ENCODE results near the gene SLC24A3. TPM values are rescaled to one million over a fixed set of nuclear protein-coding genes. Genes with fewer than 3 reads are reported as not detected.

SLC24A3 gene
- total and polyA plus RNA-seq, 12 donors = 0.21 to 2.6 (median 0.84) TPM

DNA sequence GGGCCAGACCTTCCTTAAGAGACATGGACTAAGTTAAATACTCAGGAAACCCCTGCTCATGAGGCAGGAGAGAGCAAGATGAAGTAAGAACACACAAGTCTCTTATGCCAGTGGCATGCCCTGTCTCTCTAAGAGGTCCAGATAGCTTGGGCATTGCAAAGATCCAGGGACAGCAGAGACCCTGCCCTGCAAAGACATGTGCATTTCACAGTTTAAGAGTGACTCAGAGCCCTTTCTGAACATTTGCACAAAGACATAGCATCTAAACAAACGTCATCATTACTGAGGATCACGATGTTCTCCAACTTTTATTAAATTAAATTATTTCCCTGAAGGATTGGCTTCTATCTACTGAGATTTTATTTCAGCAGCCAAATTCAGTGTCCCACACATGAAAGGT, 315.1 kb downstream of the SLC24A3 start:
- ATAC-seq (no peak), DNase-seq (no peak)
- peaks cover 0 to 3% (median 0%) of the 10 kb centered on the region in 7 donors for H3K27me3 ChIP-seq
- H3K36me3 ChIP-seq = no peaks in the 10 kb centered on the region
- intact Hi-C loops (cut with DNase I) = no loop called here
- no peaks in the 10 kb centered on the region for H3K9me3 ChIP-seq
- TF ChIP-seq, protein P1, sequence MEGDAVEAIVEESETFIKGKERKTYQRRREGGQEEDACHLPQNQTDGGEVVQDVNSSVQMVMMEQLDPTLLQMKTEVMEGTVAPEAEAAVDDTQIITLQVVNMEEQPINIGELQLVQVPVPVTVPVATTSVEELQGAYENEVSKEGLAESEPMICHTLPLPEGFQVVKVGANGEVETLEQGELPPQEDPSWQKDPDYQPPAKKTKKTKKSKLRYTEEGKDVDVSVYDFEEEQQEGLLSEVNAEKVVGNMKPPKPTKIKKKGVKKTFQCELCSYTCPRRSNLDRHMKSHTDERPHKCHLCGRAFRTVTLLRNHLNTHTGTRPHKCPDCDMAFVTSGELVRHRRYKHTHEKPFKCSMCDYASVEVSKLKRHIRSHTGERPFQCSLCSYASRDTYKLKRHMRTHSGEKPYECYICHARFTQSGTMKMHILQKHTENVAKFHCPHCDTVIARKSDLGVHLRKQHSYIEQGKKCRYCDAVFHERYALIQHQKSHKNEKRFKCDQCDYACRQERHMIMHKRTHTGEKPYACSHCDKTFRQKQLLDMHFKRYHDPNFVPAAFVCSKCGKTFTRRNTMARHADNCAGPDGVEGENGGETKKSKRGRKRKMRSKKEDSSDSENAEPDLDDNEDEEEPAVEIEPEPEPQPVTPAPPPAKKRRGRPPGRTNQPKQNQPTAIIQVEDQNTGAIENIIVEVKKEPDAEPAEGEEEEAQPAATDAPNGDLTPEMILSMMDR (IDR thresholded peaks at IDR 0.05) = no peak
- no peaks in the 10 kb centered on the region for H3K4me1 ChIP-seq
- H3K27ac ChIP-seq = no peak overlapping the region
- 70 to 85% methylated on average over 2 of the region's 2 CpGs for WGBS, 2 donors
- H3K4me3 ChIP-seq = no peak overlapping the region

DNA sequence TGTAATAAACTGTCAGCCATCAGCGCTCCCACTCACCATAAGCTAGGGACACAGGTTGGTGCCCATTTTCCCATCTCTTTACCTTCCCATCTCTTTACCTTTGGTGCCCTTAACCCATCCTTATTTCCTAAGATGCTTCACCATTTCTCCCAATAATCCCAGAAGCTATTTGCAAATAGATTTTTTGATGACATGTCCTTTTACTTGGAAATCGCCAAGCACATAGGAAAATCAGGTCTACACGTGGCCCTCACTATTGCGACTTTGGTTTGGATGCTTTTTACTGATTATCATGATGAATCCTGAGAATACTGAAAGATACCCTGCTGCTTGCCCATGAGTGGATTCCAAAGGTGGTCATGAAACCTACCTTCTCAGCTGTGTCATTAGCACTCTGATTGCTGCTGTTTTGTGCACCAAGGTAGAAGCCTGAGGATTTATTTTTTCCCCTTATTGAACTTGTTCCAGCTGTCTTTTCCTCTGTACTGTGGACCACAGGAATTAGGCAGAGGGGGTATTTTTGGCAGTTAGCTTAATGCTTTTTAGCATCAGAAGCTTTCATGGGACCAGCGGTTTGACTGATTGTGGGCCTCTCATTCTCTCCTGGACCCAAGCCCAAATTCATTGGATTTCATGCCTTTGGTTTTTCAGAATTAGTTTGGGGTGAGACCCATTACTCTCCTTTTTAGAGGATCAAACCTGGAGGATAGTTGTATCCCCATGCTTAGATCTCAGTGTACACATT, 316.0 kb downstream of the SLC24A3 start:
- H3K4me1 ChIP-seq = no peaks in the 10 kb centered on the region
- no peak overlapping the region for H3K4me3 ChIP-seq
- intact Hi-C loops (cut with DNase I) = no loop called here
- H3K36me3 ChIP-seq = no peaks in the 10 kb centered on the region
- ATAC-seq = no peak
- TF ChIP-seq, protein P1 (IDR thresholded peaks at IDR 0.05) = no peak
- peaks cover 0 to 3% (median 0%) of the 10 kb centered on the region in 7 donors for H3K27me3 ChIP-seq
- no peaks in the 10 kb centered on the region for H3K9me3 ChIP-seq
- no peak for DNase-seq
- H3K27ac ChIP-seq = no peak overlapping the region
- 88 to 89% methylated on average over 5 of the region's 5 CpGs for WGBS, 2 donors

DNA sequence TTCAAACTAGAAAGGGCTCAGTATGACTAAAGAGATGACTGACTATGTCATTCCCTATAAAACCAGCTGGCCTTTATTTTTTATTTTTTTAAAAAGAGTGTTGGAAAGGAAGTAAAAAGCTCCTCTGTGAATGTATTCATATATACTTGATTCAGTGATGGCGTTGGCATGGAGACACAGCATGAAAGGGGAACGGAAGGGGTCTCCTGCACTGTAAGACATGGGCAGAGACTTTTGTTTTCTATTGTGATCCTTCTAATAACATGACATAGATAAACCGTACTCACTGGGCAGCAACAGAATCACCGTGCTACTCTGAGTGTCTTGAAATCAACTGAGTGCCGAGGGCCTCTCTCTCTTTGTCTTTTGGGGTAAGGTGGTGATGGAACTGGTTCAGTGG, 317.6 kb downstream of the SLC24A3 start:
- intact Hi-C loops (cut with DNase I) = no loop called here
- H3K9me3 ChIP-seq = peaks cover 0 to 2% (median 0%) of the 10 kb centered on the region in 11 donors
- 83 to 84% methylated on average over 5 of the region's 5 CpGs for WGBS, 2 donors
- no peak overlapping the region for H3K4me3 ChIP-seq
- ATAC-seq = no peak
- H3K27me3 ChIP-seq = peaks cover 0 to 7% (median 0%) of the 10 kb centered on the region in 7 donors
- no peak overlapping the region for H3K27ac ChIP-seq
- H3K4me1 ChIP-seq = no peaks in the 10 kb centered on the region
- no peak for DNase-seq
- TF ChIP-seq, protein P1 (IDR thresholded peaks at IDR 0.05) = no peak
- H3K36me3 ChIP-seq = no peaks in the 10 kb centered on the region

DNA sequence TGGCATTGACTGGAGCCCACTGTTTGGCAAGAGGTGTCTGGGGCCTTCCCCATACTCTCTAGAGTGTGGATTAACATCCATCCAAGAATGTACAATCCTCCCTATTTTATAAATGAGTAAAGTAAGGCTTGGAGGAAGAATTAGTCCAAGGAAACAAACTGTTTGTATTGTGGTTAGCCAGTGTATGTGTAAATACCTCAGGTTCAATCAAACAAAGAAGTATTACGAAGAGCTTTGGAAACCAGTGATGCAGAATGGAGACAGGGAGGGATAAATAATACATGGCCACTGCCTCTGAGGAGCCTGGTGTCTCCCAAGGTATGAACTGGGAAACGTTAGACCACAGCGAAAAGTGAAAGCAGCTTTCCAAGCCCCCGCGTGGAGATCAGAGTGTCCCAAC, 319.0 kb downstream of the SLC24A3 start:
- H3K36me3 ChIP-seq = no peaks in the 10 kb centered on the region
- H3K27me3 ChIP-seq = peaks cover 0 to 7% (median 0%) of the 10 kb centered on the region in 7 donors
- H3K4me1 ChIP-seq = no peaks in the 10 kb centered on the region
- no peak for ATAC-seq
- peaks cover 0 to 14% (median 0%) of the 10 kb centered on the region in 11 donors for H3K9me3 ChIP-seq
- no peak overlapping the region for H3K27ac ChIP-seq
- no peak for DNase-seq
- no peak overlapping the region for H3K4me3 ChIP-seq
- WGBS, 2 donors = 89 to 94% methylated on average over 5 of the region's 5 CpGs
- intact Hi-C loops (cut with DNase I) = no loop called here
- TF ChIP-seq, protein P1 (IDR thresholded peaks at IDR 0.05) = no peak
